ENCODE measurements around the gene BACH1. TPM values are rescaled to one million over a fixed set of nuclear protein-coding genes. Genes with fewer than 3 reads are reported as not detected.

Gene BACH1
- total RNA-seq, 1 donor, result 86.9 TPM

DNA sequence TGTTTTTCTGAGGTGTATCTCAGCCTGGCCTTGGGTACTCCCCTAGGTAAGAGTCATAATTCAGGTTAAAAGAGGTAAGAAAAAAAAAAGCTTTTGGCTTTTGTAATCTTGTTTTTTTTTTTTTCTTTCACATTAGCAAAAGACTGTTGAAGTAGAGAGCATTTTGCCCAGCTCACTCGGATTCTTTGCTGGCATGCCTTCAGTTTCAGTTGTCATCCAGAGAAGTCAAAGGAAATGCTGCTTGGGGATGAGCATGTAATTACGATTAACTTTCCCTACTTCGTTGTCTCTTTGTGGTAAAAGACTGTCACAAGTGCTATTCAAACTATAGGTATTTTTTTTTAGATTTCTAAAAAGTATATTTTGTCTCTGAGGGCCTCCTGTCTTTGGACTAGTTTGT lies 6.3 kb downstream of the BACH1 start:
- TF ChIP-seq, protein P1, sequence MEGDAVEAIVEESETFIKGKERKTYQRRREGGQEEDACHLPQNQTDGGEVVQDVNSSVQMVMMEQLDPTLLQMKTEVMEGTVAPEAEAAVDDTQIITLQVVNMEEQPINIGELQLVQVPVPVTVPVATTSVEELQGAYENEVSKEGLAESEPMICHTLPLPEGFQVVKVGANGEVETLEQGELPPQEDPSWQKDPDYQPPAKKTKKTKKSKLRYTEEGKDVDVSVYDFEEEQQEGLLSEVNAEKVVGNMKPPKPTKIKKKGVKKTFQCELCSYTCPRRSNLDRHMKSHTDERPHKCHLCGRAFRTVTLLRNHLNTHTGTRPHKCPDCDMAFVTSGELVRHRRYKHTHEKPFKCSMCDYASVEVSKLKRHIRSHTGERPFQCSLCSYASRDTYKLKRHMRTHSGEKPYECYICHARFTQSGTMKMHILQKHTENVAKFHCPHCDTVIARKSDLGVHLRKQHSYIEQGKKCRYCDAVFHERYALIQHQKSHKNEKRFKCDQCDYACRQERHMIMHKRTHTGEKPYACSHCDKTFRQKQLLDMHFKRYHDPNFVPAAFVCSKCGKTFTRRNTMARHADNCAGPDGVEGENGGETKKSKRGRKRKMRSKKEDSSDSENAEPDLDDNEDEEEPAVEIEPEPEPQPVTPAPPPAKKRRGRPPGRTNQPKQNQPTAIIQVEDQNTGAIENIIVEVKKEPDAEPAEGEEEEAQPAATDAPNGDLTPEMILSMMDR (IDR thresholded peaks at IDR 0.05; ENCODE audit: insufficient read depth, low read length), result no peak
- H3K4me3 ChIP-seq (ENCODE audit: low read depth, low read length), result no peak overlapping the region
- DNase-seq (ENCODE audit: low read depth), result no peak

DNA sequence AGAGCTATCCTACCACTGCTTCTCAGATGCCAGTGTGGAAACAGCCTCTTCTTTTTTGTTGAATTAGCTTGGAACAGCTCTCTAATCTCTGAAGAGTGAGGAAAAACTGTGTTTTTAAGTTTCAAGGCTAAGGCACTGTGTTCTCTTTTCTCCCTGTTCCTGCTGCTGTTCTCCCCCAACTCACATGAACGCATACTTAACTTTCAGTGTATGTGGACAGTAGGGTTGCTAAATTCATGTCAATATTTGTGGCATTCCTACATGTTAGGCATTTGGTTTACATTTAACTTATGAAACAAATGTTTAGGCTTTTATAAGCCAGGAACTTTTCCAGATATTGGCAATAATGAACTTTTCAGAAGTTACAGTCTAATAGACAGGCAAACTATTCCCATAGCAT lies 6.8 kb downstream of the BACH1 start:
- TF ChIP-seq, protein P1 (IDR thresholded peaks at IDR 0.05; ENCODE audit: insufficient read depth, low read length), result no peak
- no peak for DNase-seq (ENCODE audit: low read depth)
- no peak overlapping the region for H3K4me3 ChIP-seq (ENCODE audit: low read depth, low read length)

DNA sequence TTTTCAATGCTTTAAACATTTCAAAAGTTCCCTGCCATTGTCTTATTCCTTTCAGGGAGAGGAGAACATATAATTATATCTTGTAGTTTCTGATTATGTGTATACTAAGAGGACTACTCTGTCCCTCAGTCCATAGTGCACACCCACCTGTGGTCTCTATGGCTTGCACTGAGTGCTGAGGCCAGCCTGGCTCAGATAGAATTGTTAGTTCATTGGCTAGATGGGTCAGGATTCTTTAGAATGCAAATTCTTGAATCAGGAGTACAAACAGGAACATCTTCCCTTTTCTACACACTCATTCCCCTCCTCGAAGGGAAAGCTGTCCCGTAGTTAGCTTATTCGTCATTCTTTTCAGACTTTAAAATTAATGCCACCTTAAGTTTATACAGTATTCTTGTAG lies 8.2 kb downstream of the BACH1 start:
- no peak overlapping the region for H3K4me3 ChIP-seq (ENCODE audit: low read depth, low read length)
- TF ChIP-seq, protein P1 (IDR thresholded peaks at IDR 0.05; ENCODE audit: insufficient read depth, low read length), result no peak
- DNase-seq (ENCODE audit: low read depth), result no peak

DNA sequence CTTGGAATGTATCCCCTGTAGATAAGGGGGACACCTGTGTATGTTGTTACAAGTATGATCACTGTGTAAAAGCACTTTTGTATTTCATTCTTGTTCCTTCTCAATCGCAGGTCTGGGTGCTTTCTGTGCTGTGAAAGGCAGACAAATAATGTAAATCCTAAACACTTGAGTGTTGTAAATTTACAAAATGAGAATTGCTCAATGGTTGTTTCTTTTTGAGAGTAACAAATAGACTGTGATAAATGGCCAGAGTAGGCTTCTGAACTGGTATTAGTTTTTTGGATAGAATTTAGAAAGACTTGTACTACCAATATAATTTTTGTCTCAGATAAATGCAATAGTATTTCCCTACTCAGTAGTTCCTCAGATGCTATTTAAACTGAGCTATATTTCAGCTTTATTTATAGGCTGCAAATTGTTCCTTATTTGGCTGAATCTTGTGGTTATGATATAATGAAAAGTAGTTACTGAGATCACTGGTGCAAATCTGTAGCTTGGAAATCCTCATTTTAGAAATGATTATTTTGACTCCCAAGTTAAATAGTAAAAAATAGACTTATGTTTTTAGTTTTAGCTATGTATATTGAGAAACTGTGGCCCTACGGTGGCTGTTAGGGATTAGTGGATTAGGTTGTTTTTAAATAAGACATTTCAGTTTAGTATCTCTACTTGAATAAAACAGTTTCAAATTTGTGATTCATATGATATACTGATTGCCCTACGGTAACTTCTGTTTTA lies 9.2 kb downstream of the BACH1 start:
- TF ChIP-seq, protein P1 (IDR thresholded peaks at IDR 0.05; ENCODE audit: insufficient read depth, low read length), result no peak
- H3K4me3 ChIP-seq (ENCODE audit: low read depth, low read length), result no peak overlapping the region
- no peak for DNase-seq (ENCODE audit: low read depth)

DNA sequence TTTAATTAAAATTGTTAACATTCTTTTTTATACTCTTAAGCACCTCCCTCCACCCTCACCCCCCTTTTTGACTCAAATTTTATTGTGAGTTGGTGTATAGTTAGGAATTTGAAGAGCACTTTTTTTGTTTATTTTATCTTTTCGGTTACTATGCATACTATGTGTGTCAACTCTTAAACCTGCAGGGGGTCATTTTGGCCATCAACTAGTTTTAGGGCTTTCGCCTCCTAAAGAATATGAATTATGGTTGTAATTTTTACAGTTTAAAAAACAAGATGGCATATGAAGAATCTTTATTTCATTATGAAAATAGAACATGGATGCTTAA lies 9.7 kb downstream of the BACH1 start:
- no peak for DNase-seq (ENCODE audit: low read depth)
- no peak overlapping the region for H3K4me3 ChIP-seq (ENCODE audit: low read depth, low read length)
- TF ChIP-seq, protein P1 (IDR thresholded peaks at IDR 0.05; ENCODE audit: insufficient read depth, low read length), result no peak

DNA sequence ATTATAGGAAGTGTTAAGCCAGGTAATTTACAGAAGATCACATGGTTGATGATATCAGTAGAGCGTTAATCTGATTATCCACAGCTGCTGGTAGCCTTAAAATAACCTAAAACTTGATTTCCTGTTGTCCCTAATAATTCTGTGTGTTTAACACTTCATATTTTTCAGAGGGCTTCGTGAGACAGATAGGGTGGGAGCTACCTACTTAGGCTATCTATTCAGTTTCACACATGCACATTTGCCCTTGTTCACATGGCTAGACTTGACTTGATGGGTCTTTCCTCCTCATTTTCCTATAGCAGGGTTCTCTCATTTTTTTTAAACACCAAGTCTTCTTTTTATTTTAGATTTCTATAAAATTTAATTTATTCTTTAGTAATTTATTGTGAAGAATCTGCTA lies 11.0 kb downstream of the BACH1 start:
- no peak for DNase-seq (ENCODE audit: low read depth)
- no peak overlapping the region for H3K4me3 ChIP-seq (ENCODE audit: low read depth, low read length)
- TF ChIP-seq, protein P1 (IDR thresholded peaks at IDR 0.05; ENCODE audit: insufficient read depth, low read length), result no peak

DNA sequence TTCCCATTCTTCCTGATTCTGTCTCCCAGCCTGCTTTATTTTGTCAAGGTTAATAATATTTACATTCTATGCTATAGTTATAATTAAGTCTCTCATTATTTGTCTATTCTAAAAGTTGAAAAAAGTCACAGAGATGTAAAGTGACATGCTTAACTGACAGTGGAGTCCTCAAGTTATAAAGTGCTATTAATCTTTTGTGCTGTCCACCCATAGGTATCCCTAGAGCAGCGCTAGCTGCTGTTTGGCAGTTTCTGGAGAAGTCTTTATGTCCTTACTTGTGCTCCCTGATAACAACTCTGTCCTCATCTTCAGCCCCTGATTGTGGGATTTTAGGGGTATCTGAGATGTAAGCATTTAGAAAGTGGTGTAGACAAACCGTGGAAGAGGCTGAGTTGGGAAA lies 13.1 kb downstream of the BACH1 start:
- no peak overlapping the region for H3K4me3 ChIP-seq (ENCODE audit: low read depth, low read length)
- DNase-seq (ENCODE audit: low read depth), result no peak
- TF ChIP-seq, protein P1 (IDR thresholded peaks at IDR 0.05; ENCODE audit: insufficient read depth, low read length), result no peak

Measured in fibroblast of the aortic adventitia (primary cell).